ENCODE measurements around the gene UNC5CL. TPM values are rescaled to one million over a fixed set of nuclear protein-coding genes. Genes with fewer than 3 reads are reported as not detected.

Gene UNC5CL
- total and polyA plus RNA-seq, 2 experiments from 2014 or later: 0.87 to 1.2 TPM

DNA sequence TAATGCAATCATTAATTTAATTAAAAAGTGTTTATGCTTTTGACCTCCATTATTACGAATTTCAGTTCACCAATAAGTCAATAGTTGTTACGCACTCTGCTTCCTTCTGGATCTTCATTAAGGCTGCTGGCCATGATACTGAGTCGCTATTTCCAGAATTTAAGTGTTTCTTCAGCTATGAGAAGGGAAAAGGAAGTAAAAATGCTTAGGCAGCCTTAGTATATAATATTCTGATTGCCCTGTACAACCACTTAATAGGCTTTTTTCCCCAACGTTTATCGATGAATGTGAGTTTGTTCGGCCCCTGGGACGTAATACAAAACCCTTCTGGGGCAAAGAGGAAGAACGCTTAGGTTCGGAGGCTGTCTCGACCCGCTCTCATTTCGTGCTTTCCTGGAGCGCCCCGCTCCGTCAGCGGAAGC lies 32.5 kb upstream of the UNC5CL start:
- Histone ChIP-seq H3K4me3 (peak overlapping the region; percentile 66), H3K36me3 (ENCODE audit: insufficient read depth) (peaks cover 5% of the 10 kb centered on the region; the same call in 1 of the 2 replicates), H3K4me2 (peak overlapping the region; percentile 81), H3K9me2 (ENCODE audit: insufficient read depth) (no peaks in the 10 kb centered on the region), H3K27me3 (ENCODE audit: insufficient read depth) (no peaks in the 10 kb centered on the region), H3K4me1 (ENCODE audit: insufficient read depth) (peaks cover 33% of the 10 kb centered on the region), H3K27ac (ENCODE audit: low read depth) (peak overlapping the region; percentile 99), H2AFZ (no peak overlapping the region), H4K20me1 (replicated peaks; ENCODE audit: insufficient read depth) (peaks cover 14% of the 10 kb centered on the region; the same call in 1 of the 2 replicates), H3F3A (replicated peaks; ENCODE audit: low read depth) (peaks cover 2% of the 10 kb centered on the region; the same call in 1 of the 2 replicates), H3K79me2 (replicated peaks; ENCODE audit: insufficient read depth) (peaks cover 39% of the 10 kb centered on the region)
- no peak for ATAC-seq
- Mint-ChIP-seq H3K36me3 (ENCODE audit: low read depth) (peaks cover 28% of the 10 kb centered on the region), H3K4me3 (peak overlapping the region; percentile 92), H3K27ac (peak overlapping the region; percentile 98), H3K9me3 (no peaks in the 10 kb centered on the region; the same call in 2 of the 3 replicates), H3K27me3 (ENCODE audit: insufficient read depth, low read depth, poor library complexity) (peaks cover 11% of the 10 kb centered on the region), H3K4me1 (peaks cover 29% of the 10 kb centered on the region)
- TF ChIP-seq CREB1 (CRISPR knock-in tag; IDR thresholded peaks at IDR 0.05; ENCODE audit: low read depth): no peak
- DNase-seq (ENCODE audit: low spot score): no peak

DNA sequence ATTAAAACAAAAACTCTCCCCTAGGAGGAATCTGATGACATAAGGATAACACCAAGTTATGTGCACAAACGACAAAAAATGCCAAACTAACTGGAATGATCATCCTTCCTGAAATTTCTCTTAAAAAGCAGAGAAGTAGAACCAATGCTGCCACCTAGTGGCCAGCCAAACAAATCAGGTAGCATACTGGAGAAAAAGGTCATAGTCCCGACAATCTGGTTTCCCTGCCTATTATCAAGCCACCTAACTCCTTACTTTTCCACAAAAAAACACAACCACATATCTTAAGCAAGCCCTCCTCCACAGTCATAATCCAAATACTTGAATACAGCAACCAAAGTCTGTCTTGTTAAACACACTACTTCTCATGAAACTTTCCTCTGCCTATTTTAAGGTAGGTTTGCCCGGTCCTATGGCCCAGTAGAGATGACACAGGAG lies 27.9 kb upstream of the UNC5CL start:
- Mint-ChIP-seq H3K36me3 (ENCODE audit: low read depth) (peaks cover 44% of the 10 kb centered on the region), H3K4me3 (no peak overlapping the region), H3K9me3 (no peaks in the 10 kb centered on the region), H3K27me3 (ENCODE audit: insufficient read depth, low read depth, poor library complexity) (peaks cover 2% of the 10 kb centered on the region), H3K27ac (no peak overlapping the region), H3K4me1 (peaks cover 9% of the 10 kb centered on the region; the same call in 2 of the 3 replicates)
- H2AFZ ChIP-seq: no peak overlapping the region
- H3K27ac ChIP-seq (ENCODE audit: low read depth): no peak overlapping the region
- DNase-seq (ENCODE audit: low spot score): peak; percentile 86
- H3F3A ChIP-seq (replicated peaks; ENCODE audit: low read depth): 0 out of 2 replicates have a peak, but pooled peaks cover under 1% of the 10 kb centered on the region
- peaks cover 16% of the 10 kb centered on the region; the same call in 1 of the 2 replicates for H3K36me3 ChIP-seq (ENCODE audit: insufficient read depth)
- peaks cover 6% of the 10 kb centered on the region for H3K79me2 ChIP-seq (replicated peaks; ENCODE audit: insufficient read depth)
- H3K4me1 ChIP-seq (ENCODE audit: insufficient read depth): peaks cover 10% of the 10 kb centered on the region
- H3K4me3 ChIP-seq: no peak overlapping the region
- no peaks in the 10 kb centered on the region for H3K27me3 ChIP-seq (ENCODE audit: insufficient read depth)
- TF ChIP-seq EZH2 (IDR thresholded peaks at IDR 0.05; ENCODE audit: low read depth, unreplicated experiment) (no peak), CTCF (conservative IDR thresholded peaks at IDR 0.05; ENCODE audit: low read depth in 2 of 2) (peak; percentile 81 to 91)
- no peaks in the 10 kb centered on the region for H4K20me1 ChIP-seq (replicated peaks; ENCODE audit: insufficient read depth)
- no peak overlapping the region for H3K4me2 ChIP-seq
- ATAC-seq: no peak; the same call in 2 of the 3 replicates
- H3K9me2 ChIP-seq (ENCODE audit: insufficient read depth): no peaks in the 10 kb centered on the region; the same call in 1 of the 2 replicates

DNA sequence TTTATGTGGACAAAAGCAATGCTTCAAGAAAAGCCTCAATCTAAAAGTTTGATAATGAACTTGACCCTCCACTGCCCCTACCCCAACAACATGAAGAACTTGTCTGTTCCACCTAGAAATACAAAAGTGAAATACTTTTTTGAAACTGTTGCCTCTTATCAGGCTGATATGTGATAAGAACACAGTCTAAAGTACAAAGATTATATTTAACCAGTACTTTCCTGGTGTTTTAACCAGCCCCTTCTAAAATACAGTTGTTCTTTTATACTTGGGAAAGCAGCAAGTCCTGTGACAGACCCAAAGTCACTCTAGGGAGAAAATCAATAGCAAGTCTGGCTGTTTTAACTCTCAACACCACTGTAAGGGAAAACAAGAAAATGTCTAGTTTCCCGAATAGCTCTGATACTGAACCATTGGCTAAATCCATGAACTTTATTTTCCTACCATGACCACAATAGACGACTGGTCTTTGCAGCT lies 26.6 kb upstream of the UNC5CL start:
- DNase-seq (ENCODE audit: low spot score): no peak
- no peaks in the 10 kb centered on the region for H3K9me3 Mint-ChIP-seq
- no peaks in the 10 kb centered on the region for H3K27me3 ChIP-seq (ENCODE audit: insufficient read depth)
- no peaks in the 10 kb centered on the region for H3K27me3 Mint-ChIP-seq (ENCODE audit: insufficient read depth, low read depth, poor library complexity)
- H3K36me3 ChIP-seq (ENCODE audit: insufficient read depth): peaks cover 16% of the 10 kb centered on the region; the same call in 1 of the 2 replicates
- no peaks in the 10 kb centered on the region; the same call in 1 of the 2 replicates for H3K9me2 ChIP-seq (ENCODE audit: insufficient read depth)
- H3K79me2 ChIP-seq (replicated peaks; ENCODE audit: insufficient read depth): peaks cover 6% of the 10 kb centered on the region
- H3K4me1 ChIP-seq (ENCODE audit: insufficient read depth): peaks cover 4% of the 10 kb centered on the region; the same call in 1 of the 2 replicates
- peaks cover 2% of the 10 kb centered on the region; the same call in 2 of the 3 replicates for H3K4me1 Mint-ChIP-seq
- H3K36me3 Mint-ChIP-seq (ENCODE audit: low read depth): peaks cover 45% of the 10 kb centered on the region
- H3K4me3 ChIP-seq: no peak overlapping the region
- H3F3A ChIP-seq (replicated peaks; ENCODE audit: low read depth): no peaks in the 10 kb centered on the region
- H4K20me1 ChIP-seq (replicated peaks; ENCODE audit: insufficient read depth): no peaks in the 10 kb centered on the region
- H2AFZ ChIP-seq: no peak overlapping the region
- H3K27ac Mint-ChIP-seq: no peak overlapping the region
- no peak overlapping the region for H3K27ac ChIP-seq (ENCODE audit: low read depth)
- no peak overlapping the region for H3K4me3 Mint-ChIP-seq
- no peak for ATAC-seq
- H3K4me2 ChIP-seq: no peak overlapping the region
- no peak for TF ChIP-seq JUNB (IDR thresholded peaks at IDR 0.05; ENCODE audit: unreplicated experiment)
- TF ChIP-seq STAT1 (IDR thresholded peaks at IDR 0.05; ENCODE audit: unreplicated experiment): no peak
- no peak for TF ChIP-seq NANOG (IDR thresholded peaks at IDR 0.05; ENCODE audit: borderline replicate concordance)
- no peak for TF ChIP-seq ZNF331 (CRISPR knock-in tag; IDR thresholded peaks at IDR 0.05; ENCODE audit: low read depth)
- TF ChIP-seq CTCF (conservative IDR thresholded peaks at IDR 0.05; ENCODE audit: low read depth in 2 of 2): no peak
- no peak for TF ChIP-seq EZH2phosphoT487 (IDR thresholded peaks at IDR 0.05; ENCODE audit: unreplicated experiment)
- no peak for TF ChIP-seq EZH2 (IDR thresholded peaks at IDR 0.05; ENCODE audit: low read depth, unreplicated experiment)
- TF ChIP-seq CREB1 (CRISPR knock-in tag; IDR thresholded peaks at IDR 0.05; ENCODE audit: low read depth): no peak
- no peak for TF ChIP-seq REST (IDR thresholded peaks at IDR 0.05; ENCODE audit: unreplicated experiment)

Data from GM23338 (cell line).